H9 (cell line): ENCODE measurements around the gene PGF. TPM values are rescaled to one million over a fixed set of nuclear protein-coding genes. Genes with fewer than 3 reads are reported as not detected.

Source experiments
- DNase-seq: peaks from one replicate; pipeline ENCODE4 v3.0.0-alpha.2; 2017
- H2AFZ ChIP-seq: one replicate; pipeline ENCODE4 v1.6.1; 2013; ENCODE audit warnings: mild to moderate bottlenecking, low read length, control low read depth, moderate library complexity
- H2AK5ac ChIP-seq: 2 replicates; pipeline ENCODE4 v1.6.1; 2013; ENCODE audit warnings: low read length, control low read depth, mixed read lengths; ENCODE audit not compliant: insufficient read length
- H2BK120ac ChIP-seq: one replicate; pipeline ENCODE4 v1.6.1; 2013; ENCODE audit warnings: low read depth, mild to moderate bottlenecking, low read length, control low read depth, inconsistent platforms; ENCODE audit not compliant: poor library complexity, severe bottlenecking
- H2BK12ac ChIP-seq: 2 replicates; pipeline ENCODE4 v1.6.1; 2013; ENCODE audit warnings: low read length, control low read depth, mixed read lengths, low read depth; ENCODE audit not compliant: insufficient read length
- H2BK15ac ChIP-seq: 2 replicates; pipeline ENCODE4 v1.6.1; 2013; ENCODE audit warnings: low read depth, low read length, control low read depth
- H2BK20ac ChIP-seq: one replicate; pipeline ENCODE4 v1.6.1; 2013; ENCODE audit warnings: low read depth, mild to moderate bottlenecking, low read length, control low read depth, inconsistent platforms; ENCODE audit not compliant: poor library complexity, severe bottlenecking
- H2BK5ac ChIP-seq: 2 replicates; pipeline ENCODE4 v1.6.1; 2013; ENCODE audit warnings: low read length, control low read depth, mixed read lengths; ENCODE audit not compliant: insufficient read length
- H3K14ac ChIP-seq: 2 replicates; pipeline ENCODE4 v1.6.1; 2013; ENCODE audit warnings: low read length, control low read depth; ENCODE audit not compliant: insufficient read depth
- H3K18ac ChIP-seq: 2 replicates; pipeline ENCODE4 v1.6.1; 2013; ENCODE audit warnings: low read depth, mild to moderate bottlenecking, mixed read lengths, low read length, control low read depth; ENCODE audit not compliant: insufficient read length
- H3K23ac ChIP-seq: 2 replicates; pipeline ENCODE4 v1.6.1; 2013; ENCODE audit warnings: low read length, control low read depth, mixed read lengths, low read depth; ENCODE audit not compliant: insufficient read length
- H3K23me2 ChIP-seq: 2 replicates; pipeline ENCODE4 v1.6.1; 2013; ENCODE audit warnings: low read depth, mild to moderate bottlenecking, mixed read lengths, low read length, control low read depth; ENCODE audit not compliant: insufficient read length, poor library complexity, severe bottlenecking
- H3K27ac ChIP-seq: 2 replicates; pipeline ENCODE4 v1.5.1; 2013; ENCODE audit warnings: low read length, control low read depth, mixed read lengths, low read depth; ENCODE audit not compliant: insufficient read length
- H3K27me3 ChIP-seq: 2 replicates; pipeline ENCODE4 v1.6.1; 2013; ENCODE audit warnings: low read length, control low read depth, inconsistent platforms; ENCODE audit not compliant: insufficient read depth
- H3K4ac ChIP-seq: 2 replicates; pipeline ENCODE4 v1.6.1; 2013; ENCODE audit warnings: low read depth, mild to moderate bottlenecking, control low read depth, inconsistent platforms, low read length, moderate library complexity
- H3K4me1 ChIP-seq: 2 replicates; pipeline ENCODE4 v1.6.1; 2013; ENCODE audit warnings: low read length, control low read depth, inconsistent platforms; ENCODE audit not compliant: insufficient read depth
- H3K4me2 ChIP-seq: 2 replicates; pipeline ENCODE4 v1.6.1; 2013; ENCODE audit warnings: low read length, control low read depth, mixed read lengths; ENCODE audit not compliant: insufficient read length, insufficient read depth
- H3K56ac ChIP-seq: 2 replicates; pipeline ENCODE4 v1.6.1; 2013; ENCODE audit warnings: low read depth, mild to moderate bottlenecking, mixed read lengths, low read length, control low read depth; ENCODE audit not compliant: insufficient read length
- H3K79me1 ChIP-seq: 2 replicates; pipeline ENCODE4 v1.6.1; 2013; ENCODE audit warnings: low read depth, mild to moderate bottlenecking, moderate library complexity, low read length, control low read depth, inconsistent platforms; ENCODE audit not compliant: insufficient read depth, poor library complexity, severe bottlenecking
- H3K79me2 ChIP-seq: 2 replicates; pipeline ENCODE4 v1.6.1; 2013; ENCODE audit warnings: low read length, control low read depth, inconsistent platforms; ENCODE audit not compliant: insufficient read depth
- H3K9ac ChIP-seq: 2 replicates; pipeline ENCODE4 v1.6.1; 2013; ENCODE audit warnings: low read length, control low read depth, mixed read lengths; ENCODE audit not compliant: insufficient read length; ENCODE audit errors: extremely low read depth
- H3K9me3 ChIP-seq: one replicate; pipeline ENCODE4 v1.6.1; 2013; ENCODE audit warnings: low read depth, low read length, inconsistent platforms; ENCODE audit not compliant: control insufficient read depth
- H3T11ph ChIP-seq: one replicate; pipeline ENCODE4 v1.6.1; 2013; ENCODE audit warnings: mild to moderate bottlenecking, low read length, control low read depth, inconsistent platforms
- H4K20me1 ChIP-seq: one replicate; pipeline ENCODE4 v1.6.1; 2013; ENCODE audit not compliant: control insufficient read depth, insufficient read length, insufficient read depth
- H4K5ac ChIP-seq: 2 replicates; pipeline ENCODE4 v1.6.1; 2013; ENCODE audit warnings: low read depth, mild to moderate bottlenecking, mixed read lengths, low read length, control low read depth; ENCODE audit not compliant: insufficient read length
- H4K8ac ChIP-seq: replicated peaks from 2 replicates; pipeline ENCODE4 v1.6.1; 2013; ENCODE audit warnings: low read length, control low read depth, mixed read lengths, low read depth; ENCODE audit not compliant: insufficient read length
- H4K91ac ChIP-seq: 2 replicates; pipeline ENCODE4 v1.6.1; 2013; ENCODE audit warnings: low read depth, mild to moderate bottlenecking, moderate library complexity, mixed read lengths, low read length, control low read depth; ENCODE audit not compliant: insufficient read length
- H3K27ac Mint-ChIP-seq, 3 experiments: 2 replicates in 2 of 3; 3 replicates in 1 of 3; pipeline ENCODE4 v1.8.0; 2020 to 2021; ENCODE audit warnings: mixed read lengths in 3 of 3, mild to moderate bottlenecking in 1 of 3, moderate library complexity in 1 of 3
- H3K27me3 Mint-ChIP-seq: 2 replicates; pipeline ENCODE4 v1.8.0; 2021; ENCODE audit warnings: low read depth, mild to moderate bottlenecking, moderate library complexity, mixed read lengths
- H3K36me3 Mint-ChIP-seq, 3 experiments: 2 replicates in 2 of 3; 3 replicates in 1 of 3; pipeline ENCODE4 v1.8.0; 2020 to 2021; ENCODE audit warnings: low read depth in 3 of 3, mixed read lengths in 3 of 3; ENCODE audit not compliant: insufficient read depth in 1 of 3
- H3K4me1 Mint-ChIP-seq, 2 experiments: 2 replicates each; pipeline ENCODE4 v1.8.0; 2020; ENCODE audit warnings: mixed read lengths in 2 of 2
- H3K4me3 Mint-ChIP-seq, 2 experiments: 2 replicates in 1 of 2; 3 replicates in 1 of 2; pipeline ENCODE4 v1.8.0; 2020 to 2021; ENCODE audit warnings: mild to moderate bottlenecking in 2 of 2, mixed read lengths in 2 of 2, moderate library complexity in 1 of 2
- H3K9me3 Mint-ChIP-seq, 2 experiments: 2 replicates in 1 of 2; 3 replicates in 1 of 2; pipeline ENCODE4 v1.8.0; 2020; ENCODE audit warnings: mild to moderate bottlenecking in 2 of 2, mixed read lengths in 2 of 2, moderate library complexity in 1 of 2
- CTCF ChIP-seq: fragments of 200-600 bp; sonication (generic); conservative IDR thresholded peaks from 3 replicates; pipeline ENCODE4 v1.8.0; 2021; ENCODE audit warnings: antibody characterized with exemption, mild to moderate bottlenecking
- WGBS: extraction: QIAGEN DNeasy Blood & Tissue Kit; methylation state at CpG from one replicate; pipeline ENCODE4 v1.1.7; 2013; ENCODE audit warnings: missing lambda C conversion rate, low lambda C conversion rate, mixed read lengths; ENCODE audit not compliant: insufficient read length; ENCODE audit errors: extremely low coverage; 5-methylcytosine and 5-hydroxymethylcytosine counted together
- total RNA-seq: library from RNA; stranded (reverse); gene quantifications from 2 replicates; pipeline ENCODE4 v1.2.1, GENCODE V29; 2021

Gene PGF
- total RNA-seq, 1 experiment from 2014 or later = 2.3 TPM

GRCh38 chr14:74953686-74954085 is 1.7 kb downstream of the PGF start:
- H2BK15ac ChIP-seq = no peak overlapping the region
- H3K56ac ChIP-seq = no peak overlapping the region
- no peak for TF ChIP-seq CTCF
- no peak overlapping the region for H2BK12ac ChIP-seq
- H3K27me3 ChIP-seq = no peaks in the 10 kb centered on the region; the same call in 1 of the 2 replicates
- H4K5ac ChIP-seq = no peak overlapping the region
- H4K91ac ChIP-seq = no peak overlapping the region
- peak overlapping the region; percentile 12 for H3K18ac ChIP-seq
- Mint-ChIP-seq H3K9me3 (no peaks in the 10 kb centered on the region), H3K4me3 (no peak overlapping the region; a peak in 1 of 5 replicates), H3K27ac (no peak overlapping the region), H3K4me1 (peaks cover 10 to 15% of the 10 kb centered on the region in 2 experiments), H3K27me3 (peaks cover 21% of the 10 kb centered on the region), H3K36me3 (no peaks in the 10 kb centered on the region; a peak in 1 of 7 replicates)
- H3K79me2 ChIP-seq = no peaks in the 10 kb centered on the region
- H3K23me2 ChIP-seq = no peaks in the 10 kb centered on the region
- WGBS = no CpG with 5 or more reads among the region's 5 CpGs
- no peak overlapping the region for H2BK120ac ChIP-seq
- no peak overlapping the region for H4K8ac ChIP-seq
- no peak overlapping the region for H3T11ph ChIP-seq
- no peaks in the 10 kb centered on the region for H3K79me1 ChIP-seq
- no peak overlapping the region for H3K23ac ChIP-seq
- H2AK5ac ChIP-seq = no peak overlapping the region
- no peak overlapping the region for H2AFZ ChIP-seq
- no peak for DNase-seq
- no peak overlapping the region for H2BK20ac ChIP-seq
- H3K4me1 ChIP-seq = no peaks in the 10 kb centered on the region; the same call in 1 of the 2 replicates
- no peak overlapping the region for H3K9ac ChIP-seq
- no peak overlapping the region for H3K4me2 ChIP-seq
- H3K4ac ChIP-seq = no peak overlapping the region
- no peak overlapping the region for H3K27ac ChIP-seq
- no peaks in the 10 kb centered on the region for H3K9me3 ChIP-seq
- no peak overlapping the region for H3K14ac ChIP-seq
- H2BK5ac ChIP-seq = no peak overlapping the region
- H4K20me1 ChIP-seq = no peaks in the 10 kb centered on the region
